HG03280 (cell line): Measurements from ENCODE around the gene KIAA0513.

Experiments
- ATAC-seq: cut with Tn5 transposase; IDR thresholded peaks from one replicate; pipeline ENCODE4 v1.9.1; 2021; ENCODE audit warnings: mild to moderate bottlenecking, moderate library complexity; ENCODE audit not compliant: unreplicated experiment

KIAA0513 gene

DNA sequence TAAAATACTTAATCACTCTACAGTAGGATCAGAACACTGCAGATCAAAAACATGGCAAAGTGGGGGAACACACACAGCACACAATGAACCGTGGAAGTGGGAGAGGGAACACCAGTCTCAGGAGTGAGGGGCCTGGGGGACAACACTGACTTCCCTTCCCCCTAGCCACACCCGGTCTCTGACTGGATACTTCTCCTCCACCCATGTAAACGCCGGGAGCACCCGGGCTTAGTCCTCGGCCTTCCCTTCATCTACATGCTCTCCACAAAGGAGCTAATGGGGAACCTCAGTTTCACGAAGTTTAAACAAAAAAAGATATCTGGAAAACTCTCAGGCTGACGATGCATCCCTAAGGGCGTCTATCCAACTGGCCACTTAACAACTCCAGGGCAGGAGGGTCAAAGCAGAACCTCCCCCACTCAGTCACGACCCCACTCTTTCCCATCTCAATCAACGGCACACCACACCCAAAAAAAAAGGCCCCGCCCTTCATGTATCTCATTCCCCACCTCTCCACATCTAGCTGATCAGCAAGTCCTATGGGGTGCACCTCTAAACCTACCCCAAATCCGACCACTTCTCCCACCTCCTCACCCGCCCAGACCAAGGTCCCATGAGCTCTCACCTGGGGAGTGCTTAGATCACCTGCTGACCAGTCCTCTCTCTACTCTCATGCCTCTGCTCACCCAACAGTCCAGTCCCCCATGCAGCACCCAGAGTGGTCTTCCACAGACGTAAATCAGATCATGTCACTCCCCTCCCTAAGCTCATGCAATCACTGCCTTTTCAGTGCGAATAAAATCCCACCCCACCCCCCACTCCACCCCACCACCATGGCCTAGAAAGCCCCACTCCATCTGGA lies 23.6 kb upstream of the KIAA0513 start:
- ATAC-seq: no peak

GRCh38 chr16:85004587-85005205 lies 22.9 kb upstream of the KIAA0513 start:
- ATAC-seq: no peak

DNA sequence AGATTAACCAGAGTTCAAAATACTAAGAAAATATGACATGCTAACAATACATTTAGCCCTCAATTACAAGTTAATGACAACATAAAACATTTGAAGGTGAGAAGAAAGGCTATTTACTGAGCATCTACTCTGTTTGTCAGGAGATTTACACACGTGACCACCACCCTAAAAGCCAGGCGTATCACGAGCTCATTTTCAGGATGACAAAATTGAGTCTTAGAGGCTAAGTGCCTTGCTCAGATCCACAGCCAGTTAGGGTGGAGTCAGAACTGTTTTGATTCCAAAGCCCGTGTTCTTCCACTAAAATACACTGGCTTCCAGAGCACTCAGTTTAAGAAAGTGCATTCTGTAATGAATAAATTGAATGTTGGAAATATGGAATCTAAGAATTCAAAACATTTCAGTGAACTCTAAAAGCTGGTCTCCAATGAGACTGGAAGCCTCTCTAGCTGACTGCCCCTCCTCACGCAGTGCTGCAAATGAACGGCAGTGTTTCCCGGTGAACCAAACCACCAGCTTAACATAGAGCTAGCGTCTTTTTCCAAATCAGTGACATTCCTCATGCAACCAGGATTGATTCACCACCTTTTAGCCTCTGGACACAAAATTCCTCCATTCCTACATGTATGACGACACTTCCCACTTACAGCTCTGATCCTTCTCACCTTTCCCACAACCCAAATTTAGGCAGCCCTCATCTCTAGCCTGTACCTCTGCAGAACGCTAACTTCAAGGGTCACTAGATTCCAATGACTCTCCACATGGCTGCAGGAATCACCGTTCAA lies 22.1 kb upstream of the KIAA0513 start:
- no peak for ATAC-seq

- no peak for ATAC-seq
These were observed 21.0 kb upstream of the KIAA0513 start for GRCh38 chr16:85006639-85007038.

DNA sequence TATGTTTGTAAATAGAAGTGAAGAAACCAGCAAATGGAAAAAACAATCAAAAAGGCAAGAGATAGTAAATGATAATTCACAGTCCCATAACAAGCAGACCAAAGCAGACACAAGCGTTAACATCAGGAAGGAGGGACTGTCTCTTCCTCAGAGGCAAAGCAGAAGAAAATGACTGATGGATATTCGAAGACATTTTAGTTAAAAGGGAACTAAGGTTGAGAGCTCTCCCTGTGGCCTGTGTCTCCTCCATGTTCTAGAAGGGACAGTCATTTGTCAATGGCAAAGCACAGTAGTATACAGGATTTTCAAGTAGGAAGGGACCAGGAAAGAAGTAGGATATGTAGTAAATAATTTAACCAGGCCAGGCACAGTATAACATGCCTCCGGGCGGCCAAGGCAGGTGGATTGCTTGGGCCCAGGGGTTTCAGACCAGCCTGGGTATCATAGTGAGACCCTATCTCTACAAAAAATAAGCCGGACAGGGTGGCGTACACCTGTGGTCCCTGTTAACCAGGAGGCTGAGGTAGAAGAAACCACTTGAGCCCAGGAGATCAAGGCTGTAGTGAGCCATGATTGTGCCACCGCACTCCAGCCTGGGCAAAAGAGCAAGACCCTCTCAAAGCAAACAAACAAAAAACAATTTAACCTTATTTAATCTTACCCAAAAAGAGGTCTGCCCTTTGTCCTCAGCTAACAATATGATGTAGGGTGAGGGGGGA lies 19.9 kb upstream of the KIAA0513 start:
- ATAC-seq: no peak

GRCh38 chr16:85008271-85008670 lies 19.3 kb upstream of the KIAA0513 start:
- ATAC-seq: no peak

DNA sequence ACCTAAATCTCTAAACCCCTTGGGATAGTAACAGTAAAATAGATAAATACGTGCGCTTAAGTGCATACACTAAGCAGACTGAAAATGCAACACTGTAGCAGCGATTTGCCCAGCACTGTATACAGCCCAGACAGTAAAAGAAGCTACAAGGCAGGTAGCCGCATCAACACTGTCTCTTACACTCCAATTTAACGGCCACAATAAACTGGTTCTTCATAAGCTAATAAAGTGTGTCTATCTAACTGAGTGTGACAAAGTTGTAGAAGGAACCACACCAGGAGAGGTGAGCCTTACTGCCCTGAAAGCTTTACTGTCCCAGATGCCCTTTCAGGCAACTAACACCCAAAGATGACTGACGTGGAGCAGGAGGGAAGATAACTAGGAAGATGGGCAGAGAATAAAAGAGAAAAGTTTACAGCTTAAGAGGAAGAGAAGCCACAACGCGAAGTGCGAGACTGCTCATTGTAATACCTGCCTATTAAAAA lies 17.1 kb upstream of the KIAA0513 start:
- no peak for ATAC-seq

GRCh38 chr16:85010931-85011845 lies 16.4 kb upstream of the KIAA0513 start, which contains the start of gene ZDHHC7:
Gene ZDHHC7, minus strand, starts transcription at chr16:85011535. Its CDS starts 20,917 bp downstream, at chr16:84990618.
- ATAC-seq: peak; percentile 92

- no peak for ATAC-seq
These were observed 15.7 kb upstream of the KIAA0513 start for GRCh38 chr16:85011846-85012284.

DNA sequence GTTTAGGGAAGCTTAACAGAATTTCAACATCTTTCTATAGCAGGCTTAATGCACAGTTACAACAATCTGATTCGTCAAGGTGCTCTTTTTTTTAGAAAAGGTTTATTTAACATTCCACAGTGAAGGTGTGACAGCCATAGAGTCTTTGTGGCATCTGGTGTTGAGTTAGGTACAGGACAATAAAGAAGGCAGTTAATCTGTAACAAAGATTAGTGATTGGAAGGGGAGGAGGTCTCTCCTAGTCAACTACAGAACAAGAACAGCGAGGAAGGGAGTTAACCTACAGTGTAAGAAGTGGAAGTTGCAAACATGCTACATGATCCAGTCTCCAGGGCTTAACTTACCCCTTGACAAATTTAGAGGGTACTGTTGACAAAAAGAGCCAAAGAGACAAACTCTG lies 13.3 kb upstream of the KIAA0513 start:
- ATAC-seq: no peak

GRCh38 chr16:85015481-85016187 lies 12.0 kb upstream of the KIAA0513 start:
- no peak for ATAC-seq

GRCh38 chr16:85017151-85017550 lies 10.4 kb upstream of the KIAA0513 start:
- no peak for ATAC-seq

GRCh38 chr16:85017633-85018032 lies 10.0 kb upstream of the KIAA0513 start:
- ATAC-seq: no peak

DNA sequence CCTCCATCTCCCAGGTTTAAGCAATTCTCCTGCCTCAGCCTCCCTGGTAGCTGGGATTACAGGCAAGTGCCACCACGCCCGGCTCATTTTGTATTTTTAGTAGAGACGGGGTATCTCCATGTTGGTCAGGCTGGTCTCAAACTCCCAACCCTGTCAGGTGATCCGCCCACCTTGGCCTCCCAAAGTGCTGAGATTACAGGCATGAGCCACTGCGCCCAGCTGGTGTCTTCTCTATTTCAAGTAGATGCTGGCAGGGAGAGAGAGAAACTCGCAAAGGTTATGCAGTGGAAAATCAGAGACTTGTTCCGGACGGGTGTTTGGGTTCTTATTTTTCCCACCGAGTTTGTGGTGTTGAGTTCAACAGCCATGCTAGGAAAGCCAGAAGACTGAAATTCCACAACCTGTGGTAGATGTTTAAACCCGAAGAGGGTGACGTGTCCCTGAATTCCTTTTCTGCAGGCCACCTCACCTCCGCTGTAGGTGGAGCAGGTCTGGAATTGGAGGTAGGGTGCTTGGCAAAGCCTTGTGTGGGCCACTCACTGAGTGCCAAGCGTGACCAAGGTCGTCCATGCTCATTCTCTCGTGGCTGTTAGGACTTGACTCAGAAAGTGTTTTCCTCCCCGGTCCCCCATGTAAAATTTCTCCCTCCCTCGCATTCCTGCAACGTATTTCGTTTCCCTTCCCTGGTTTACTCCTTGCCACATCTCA lies 8.9 kb upstream of the KIAA0513 start:
- no peak for ATAC-seq

DNA sequence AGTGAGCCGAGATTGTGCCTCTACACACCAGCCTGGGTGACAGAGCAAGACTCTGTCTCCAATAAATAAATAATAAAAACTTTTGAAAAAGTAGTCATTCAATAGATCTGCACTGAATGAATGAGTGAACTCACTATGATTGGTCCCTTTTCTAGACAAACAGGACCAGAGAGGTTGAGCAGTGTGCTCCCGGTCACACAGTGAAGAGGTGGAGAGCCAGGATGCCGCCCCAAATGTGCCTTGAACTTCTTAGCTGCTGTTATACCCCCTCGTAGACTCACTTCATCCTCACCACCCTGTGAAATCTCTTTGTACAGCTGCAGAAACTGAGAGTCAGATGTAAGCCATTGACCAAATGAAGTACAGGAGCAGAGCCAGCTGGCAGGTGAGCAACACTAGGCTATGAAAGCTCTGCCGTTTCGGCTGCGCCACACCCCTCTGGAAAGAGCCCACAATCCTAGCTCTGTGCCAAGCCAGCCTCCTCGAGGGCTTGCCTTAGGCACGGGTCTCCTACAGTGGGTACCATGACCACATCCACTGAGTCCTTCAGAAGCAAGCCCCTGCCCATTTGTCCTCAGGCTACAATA lies 7.8 kb upstream of the KIAA0513 start:
- no peak for ATAC-seq

DNA sequence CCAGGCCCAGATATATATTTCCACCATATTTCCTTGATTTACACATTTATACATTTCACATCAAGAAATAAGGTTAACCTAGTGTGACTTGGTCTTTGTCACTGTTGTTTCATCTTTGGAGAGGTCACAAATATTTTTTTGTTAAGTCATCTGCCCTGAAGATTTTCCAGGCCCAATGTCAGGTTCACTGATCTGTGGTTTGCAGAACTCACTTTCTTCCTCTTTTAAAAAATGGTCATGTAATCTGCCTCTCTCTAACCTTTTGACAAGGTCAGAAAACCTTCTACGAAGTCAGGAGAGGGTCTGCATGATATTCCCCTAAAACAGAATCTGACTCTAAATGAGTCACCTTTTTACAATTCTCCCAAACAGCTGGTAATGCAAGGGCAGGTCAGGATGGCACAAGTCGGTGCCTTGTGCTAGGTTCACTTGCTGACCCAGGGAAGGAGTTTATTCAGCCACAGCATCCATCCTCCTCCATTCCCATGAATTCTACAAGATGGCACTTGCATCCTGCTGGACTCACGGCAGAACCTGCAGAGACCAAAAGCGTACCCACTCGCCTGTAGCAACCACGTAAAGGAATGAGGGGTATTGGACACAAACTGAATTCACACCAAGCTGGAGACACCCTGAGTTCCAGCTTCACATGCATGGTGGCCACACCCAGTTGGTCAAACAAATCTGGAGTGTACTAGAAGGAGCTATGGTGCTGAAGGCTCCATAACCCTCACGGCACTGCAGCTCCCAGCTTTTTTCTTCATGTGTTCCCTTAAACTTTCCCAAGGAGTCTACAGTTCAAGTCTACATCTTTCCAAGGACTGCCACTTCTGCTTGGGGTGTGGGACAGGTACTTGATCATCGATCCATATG lies 1.6 kb upstream of the KIAA0513 start:
- no peak for ATAC-seq

DNA sequence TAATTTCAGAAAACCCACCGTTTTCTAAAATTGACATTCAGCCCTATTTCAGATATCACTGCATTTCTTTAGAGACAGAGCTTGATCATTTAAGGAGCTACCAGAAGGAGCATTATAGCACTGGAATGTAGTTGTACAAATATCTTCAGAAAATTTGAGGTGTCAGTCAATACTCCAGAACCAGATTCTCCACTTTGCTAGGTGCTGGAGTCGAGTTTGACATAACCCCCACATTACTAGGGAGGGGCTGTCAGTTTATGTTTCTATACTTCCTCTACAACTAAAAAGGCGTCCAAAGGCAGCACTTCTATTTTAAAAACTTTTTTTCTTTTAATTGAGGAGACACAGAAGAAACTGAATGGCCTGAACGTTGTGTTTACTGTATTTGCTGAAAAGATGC lies 892 bp upstream of the KIAA0513 start:
- ATAC-seq: no peak
